Measurements from ENCODE around the gene LMTK2. TPM values are rescaled to one million over a fixed set of nuclear protein-coding genes. Genes with fewer than 3 reads are reported as not detected.

LMTK2 gene
- total RNA-seq, 1 donor from 2014 or later = 8.4 TPM

DNA sequence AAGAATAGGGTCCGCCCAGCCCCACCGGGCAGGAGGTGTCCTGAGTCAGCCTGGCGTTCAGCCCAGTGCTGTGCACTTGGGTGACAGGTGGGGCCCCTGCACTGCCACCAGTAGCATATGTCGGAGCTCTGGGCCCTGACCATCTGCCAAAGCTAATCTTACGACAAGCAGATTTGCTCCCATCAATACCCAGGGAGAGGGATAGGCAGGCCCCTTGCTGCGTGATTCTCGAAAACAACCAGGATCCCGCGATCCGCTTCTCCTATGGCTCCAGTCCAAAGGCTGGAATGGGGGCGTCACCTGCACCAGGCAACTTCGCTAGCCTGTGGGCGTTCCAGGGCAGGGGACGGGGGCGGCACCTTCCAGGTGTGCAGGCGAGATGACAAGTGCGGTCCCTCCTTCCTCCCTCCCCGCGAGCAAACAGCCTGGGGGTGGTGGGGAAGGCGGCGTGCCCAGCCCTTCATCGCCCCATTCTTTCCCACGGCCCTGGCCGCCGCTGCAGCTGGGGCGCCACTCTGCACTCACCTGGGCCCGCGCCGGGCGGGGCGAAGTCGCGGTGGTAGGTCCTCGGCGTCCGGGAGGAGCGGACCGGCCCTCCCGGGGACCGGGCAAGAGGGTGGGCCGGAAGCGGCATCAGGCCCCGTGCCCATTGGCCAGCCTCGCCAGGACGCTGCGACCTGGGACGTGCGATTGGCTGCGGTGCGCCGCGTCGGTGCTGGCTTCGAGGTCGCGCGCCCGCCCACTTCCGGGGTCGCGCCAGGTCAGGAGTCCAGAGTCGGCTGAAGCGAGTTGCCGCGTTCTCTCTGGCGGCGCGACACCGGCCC lies 145.2 kb downstream of the LMTK2 start, which contains the start of gene TECPR1:
Gene TECPR1, minus strand, starts transcription at position 632 of the 824 bp plus-strand sequence. CDS start 6,086 bp downstream, outside the sequence.
- no peaks in the 10 kb centered on the region for H3K27me3 ChIP-seq (ENCODE audit: control insufficient read depth in 3 of 3, insufficient read depth in 3 of 3, low read length in 3 of 3)
- peaks cover 21 to 30% (median 23%) of the 10 kb centered on the region in 3 donors for H3K4me1 ChIP-seq (ENCODE audit: control insufficient read depth in 3 of 3, insufficient read depth in 3 of 3, low read length in 3 of 3)
- peak within 1 kb of the TSS; percentile 87 to 89 (median 89) for H3K9ac ChIP-seq (ENCODE audit: low read depth in 1 of 3, low read length in 3 of 3)
- peak within 1 kb of the TSS; percentile 75 for H3K27ac ChIP-seq (ENCODE audit: low read depth, low read length)
- H3K36me3 ChIP-seq (ENCODE audit: control insufficient read depth in 3 of 3, insufficient read depth in 3 of 3, low read length in 3 of 3) = peaks cover 2 to 5% (median 5%) of the 10 kb centered on the region in 3 donors
- H3K9me3 ChIP-seq (ENCODE audit: control insufficient read depth in 3 of 3, low read length in 3 of 3) = no peaks in the 10 kb centered on the region
- H3K4me3 ChIP-seq (ENCODE audit: low read length in 3 of 3) = peak within 1 kb of the TSS; percentile 91 to 94 (median 92)

DNA sequence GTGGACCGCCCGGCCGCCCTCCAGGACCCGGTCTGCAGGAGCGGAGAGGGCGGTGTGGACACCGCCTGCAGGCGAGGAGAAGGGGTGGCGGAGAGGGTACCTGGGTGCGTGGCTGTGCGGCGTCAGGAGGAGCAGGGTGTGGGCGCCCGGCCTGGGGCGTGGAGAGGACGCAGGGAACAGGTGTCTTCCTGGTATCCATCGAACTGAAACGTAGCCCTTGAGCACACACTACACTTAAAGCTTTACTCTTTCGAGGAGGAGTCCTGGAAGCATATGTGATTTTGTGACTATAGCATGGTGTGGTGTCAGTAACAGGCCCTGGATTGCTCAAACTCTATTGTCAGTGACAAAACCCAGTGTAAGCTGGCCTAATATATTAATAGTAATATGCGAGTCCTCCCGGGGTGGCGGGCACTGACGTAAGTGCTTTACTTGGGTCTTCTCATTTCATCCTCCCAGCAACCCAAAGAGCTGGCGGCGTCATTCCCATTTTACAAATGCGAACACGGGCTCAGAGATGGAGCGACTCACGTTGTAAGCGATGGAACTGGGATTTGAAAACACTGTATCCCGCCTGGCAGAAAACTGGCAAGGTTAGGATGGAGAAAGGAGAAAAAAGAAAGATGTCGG lies 145.9 kb downstream of the LMTK2 start:
- H3K4me3 ChIP-seq (ENCODE audit: low read length in 3 of 3) = peak overlapping the region; percentile 91 to 94 (median 92)
- peak overlapping the region; percentile 64 for H3K27ac ChIP-seq (ENCODE audit: low read depth, low read length)
- H3K36me3 ChIP-seq (ENCODE audit: control insufficient read depth in 3 of 3, insufficient read depth in 3 of 3, low read length in 3 of 3) = peaks cover 6 to 9% (median 7%) of the 10 kb centered on the region in 3 donors
- H3K9me3 ChIP-seq (ENCODE audit: control insufficient read depth in 3 of 3, low read length in 3 of 3) = no peaks in the 10 kb centered on the region
- peak overlapping the region; percentile 87 to 89 (median 89) for H3K9ac ChIP-seq (ENCODE audit: low read depth in 1 of 3, low read length in 3 of 3)
- H3K4me1 ChIP-seq (ENCODE audit: control insufficient read depth in 3 of 3, insufficient read depth in 3 of 3, low read length in 3 of 3) = peaks cover 21 to 30% (median 23%) of the 10 kb centered on the region in 3 donors
- no peaks in the 10 kb centered on the region for H3K27me3 ChIP-seq (ENCODE audit: control insufficient read depth in 3 of 3, insufficient read depth in 3 of 3, low read length in 3 of 3)

DNA sequence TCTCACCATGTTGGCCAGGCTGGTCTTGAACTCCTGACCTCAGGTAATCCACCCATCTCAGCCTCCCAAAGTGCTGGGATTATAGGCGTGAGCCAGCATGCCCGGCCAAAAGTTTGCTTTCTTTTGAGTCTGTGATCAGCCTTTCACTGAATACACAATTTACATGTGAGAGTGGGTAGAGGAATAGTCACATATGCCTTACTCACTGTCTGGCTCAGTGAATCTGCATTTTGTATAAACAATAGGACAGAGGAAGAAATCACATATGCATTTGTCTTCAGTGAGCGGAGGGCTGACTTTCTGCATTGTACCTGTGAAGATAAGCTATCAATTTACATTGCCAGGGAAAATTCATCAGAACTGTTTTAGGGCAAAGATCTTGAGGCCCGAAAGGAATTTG lies 147.9 kb downstream of the LMTK2 start:
- peaks cover 6 to 9% (median 9%) of the 10 kb centered on the region in 3 donors for H3K36me3 ChIP-seq (ENCODE audit: control insufficient read depth in 3 of 3, insufficient read depth in 3 of 3, low read length in 3 of 3)
- H3K9me3 ChIP-seq (ENCODE audit: control insufficient read depth in 3 of 3, low read length in 3 of 3) = no peaks in the 10 kb centered on the region
- H3K27me3 ChIP-seq (ENCODE audit: control insufficient read depth in 3 of 3, insufficient read depth in 3 of 3, low read length in 3 of 3) = no peaks in the 10 kb centered on the region
- H3K9ac ChIP-seq (ENCODE audit: low read depth in 1 of 3, low read length in 3 of 3) = no peak overlapping the region
- no peak overlapping the region for H3K27ac ChIP-seq (ENCODE audit: low read depth, low read length)
- peaks cover 19 to 26% (median 21%) of the 10 kb centered on the region in 3 donors for H3K4me1 ChIP-seq (ENCODE audit: control insufficient read depth in 3 of 3, insufficient read depth in 3 of 3, low read length in 3 of 3)
- H3K4me3 ChIP-seq (ENCODE audit: low read length in 3 of 3) = no peak overlapping the region

DNA sequence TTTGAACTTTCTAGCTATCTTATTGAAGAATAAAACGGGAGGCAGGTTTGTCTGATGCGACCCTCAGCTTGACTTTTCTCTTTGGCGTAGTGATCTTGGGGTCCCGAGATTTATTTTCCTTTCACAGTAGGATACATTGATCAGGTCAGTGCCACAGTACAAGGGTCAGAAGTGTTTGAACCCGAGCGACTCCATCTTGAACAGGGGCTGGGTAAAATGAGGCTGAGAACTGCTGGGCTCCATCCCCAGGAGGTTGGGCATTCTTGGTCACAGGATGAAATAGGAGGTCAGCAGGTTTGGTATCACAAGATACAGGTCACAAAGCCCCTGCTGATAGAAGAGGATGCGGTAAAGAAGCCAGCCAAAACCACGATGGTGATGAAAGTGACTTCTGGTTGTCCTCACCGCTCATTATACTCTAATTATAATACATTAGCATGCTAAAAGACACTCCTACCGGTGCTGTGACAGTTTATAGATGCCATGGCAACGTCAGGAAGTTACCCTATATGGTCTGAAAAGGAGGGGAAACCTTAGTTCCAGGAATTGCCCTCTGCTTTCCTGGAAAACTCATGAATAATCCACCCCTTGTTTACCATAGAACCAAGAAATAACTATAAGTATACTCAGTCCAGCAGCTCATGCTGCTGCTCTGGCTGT lies 148.4 kb downstream of the LMTK2 start:
- H3K27me3 ChIP-seq (ENCODE audit: control insufficient read depth in 3 of 3, insufficient read depth in 3 of 3, low read length in 3 of 3) = no peaks in the 10 kb centered on the region

DNA sequence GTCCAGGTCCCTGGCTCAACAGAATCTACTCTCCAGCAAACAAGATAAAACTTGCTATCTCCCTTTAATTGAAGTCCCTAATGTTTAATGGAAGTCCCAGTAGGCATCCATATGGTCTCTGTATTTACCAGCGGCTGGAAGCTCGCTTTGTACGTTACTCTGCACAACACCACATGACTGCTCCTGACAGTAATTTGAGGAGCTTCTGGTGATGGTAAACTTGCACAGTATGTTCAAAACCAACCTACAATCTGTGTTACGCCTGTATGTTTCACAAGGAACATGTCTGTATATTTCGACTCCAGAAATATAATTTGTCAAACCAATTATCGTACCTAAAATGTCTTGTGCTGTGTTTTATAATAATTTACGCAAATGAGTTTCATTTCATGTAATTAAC lies 149.8 kb downstream of the LMTK2 start:
- no peak overlapping the region for H3K9ac ChIP-seq (ENCODE audit: low read depth in 1 of 3, low read length in 3 of 3)
- peaks cover 6 to 10% (median 9%) of the 10 kb centered on the region in 3 donors for H3K36me3 ChIP-seq (ENCODE audit: control insufficient read depth in 3 of 3, insufficient read depth in 3 of 3, low read length in 3 of 3)
- no peaks in the 10 kb centered on the region for H3K9me3 ChIP-seq (ENCODE audit: control insufficient read depth in 3 of 3, low read length in 3 of 3)

More for the DNA sequence above, 148.4 kb downstream of the LMTK2 start:
- peaks cover 6 to 9% (median 9%) of the 10 kb centered on the region in 3 donors for H3K36me3 ChIP-seq (ENCODE audit: control insufficient read depth in 3 of 3, insufficient read depth in 3 of 3, low read length in 3 of 3)
- no peak overlapping the region for H3K9ac ChIP-seq (ENCODE audit: low read depth in 1 of 3, low read length in 3 of 3)
- no peak overlapping the region for H3K4me3 ChIP-seq (ENCODE audit: low read length in 3 of 3)
- no peak overlapping the region for H3K27ac ChIP-seq (ENCODE audit: low read depth, low read length)
- peaks cover 19 to 26% (median 21%) of the 10 kb centered on the region in 3 donors for H3K4me1 ChIP-seq (ENCODE audit: control insufficient read depth in 3 of 3, insufficient read depth in 3 of 3, low read length in 3 of 3)
- H3K9me3 ChIP-seq (ENCODE audit: control insufficient read depth in 3 of 3, low read length in 3 of 3) = no peaks in the 10 kb centered on the region

DNA sequence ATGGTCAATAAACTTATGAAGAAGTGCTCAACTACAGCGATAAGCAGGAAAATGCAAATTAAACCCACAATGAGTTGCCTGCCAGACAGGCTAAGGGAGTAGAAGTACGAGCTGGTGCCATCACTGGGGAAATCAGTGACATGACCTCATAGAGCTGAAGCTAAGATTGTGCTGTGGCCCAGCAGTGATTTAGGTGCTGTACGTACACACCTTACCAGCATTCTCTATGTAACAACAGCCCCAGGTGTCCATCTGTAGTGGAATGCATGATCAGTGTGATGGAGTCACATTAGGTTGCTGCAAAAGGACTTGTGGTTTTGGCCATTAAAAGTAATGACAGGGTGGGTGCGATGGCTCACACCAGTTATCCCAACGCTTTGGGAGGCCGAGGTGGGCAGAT lies 151.0 kb downstream of the LMTK2 start:
- H3K9ac ChIP-seq (ENCODE audit: low read depth in 1 of 3, low read length in 3 of 3) = no peak overlapping the region
- H3K4me3 ChIP-seq (ENCODE audit: low read length in 3 of 3) = no peak overlapping the region
- peaks cover 6 to 8% (median 8%) of the 10 kb centered on the region in 3 donors for H3K4me1 ChIP-seq (ENCODE audit: control insufficient read depth in 3 of 3, insufficient read depth in 3 of 3, low read length in 3 of 3)
- no peaks in the 10 kb centered on the region for H3K27me3 ChIP-seq (ENCODE audit: control insufficient read depth in 3 of 3, insufficient read depth in 3 of 3, low read length in 3 of 3)
- no peak overlapping the region for H3K27ac ChIP-seq (ENCODE audit: low read depth, low read length)
- H3K9me3 ChIP-seq (ENCODE audit: control insufficient read depth in 3 of 3, low read length in 3 of 3) = no peaks in the 10 kb centered on the region
- H3K36me3 ChIP-seq (ENCODE audit: control insufficient read depth in 3 of 3, insufficient read depth in 3 of 3, low read length in 3 of 3) = peaks cover 9 to 15% (median 9%) of the 10 kb centered on the region in 3 donors

More for the DNA sequence above, 149.8 kb downstream of the LMTK2 start:
- no peak overlapping the region for H3K4me3 ChIP-seq (ENCODE audit: low read length in 3 of 3)
- no peaks in the 10 kb centered on the region for H3K27me3 ChIP-seq (ENCODE audit: control insufficient read depth in 3 of 3, insufficient read depth in 3 of 3, low read length in 3 of 3)
- H3K4me1 ChIP-seq (ENCODE audit: control insufficient read depth in 3 of 3, insufficient read depth in 3 of 3, low read length in 3 of 3) = peaks cover 12 to 19% (median 15%) of the 10 kb centered on the region in 3 donors
- H3K27ac ChIP-seq (ENCODE audit: low read depth, low read length) = no peak overlapping the region

Other genes with a start within 250 kb of the LMTK2 start
- gene ASNS, start 234.5 kb upstream of the LMTK2 start, total RNA-seq = 3.7 TPM
- not detected for gene OCM2, start 116.7 kb upstream of the LMTK2 start, total RNA-seq
- not detected for gene BHLHA15, start 104.6 kb downstream of the LMTK2 start, total RNA-seq
- gene TECPR1, start 145.4 kb downstream of the LMTK2 start, total RNA-seq = 15.1 TPM
- 34.4 TPM for gene BRI3, start 174.8 kb downstream of the LMTK2 start, total RNA-seq